Measurements from ENCODE around the gene MLLT10.

MLLT10 gene

GRCh38 chr10:21661087-21661486, 127.1 kb downstream of the MLLT10 start:
- DNase-seq, result no peak
- in situ Hi-C loops (cut with HindIII; ENCODE audit: low pct_ligation_motif_present, low pct_unique_long_range_greater_than_20kb, low sequenced_read_pairs), result no loop called here

- no peak for DNase-seq
- in situ Hi-C loops (cut with HindIII; ENCODE audit: low pct_ligation_motif_present, low pct_unique_long_range_greater_than_20kb, low sequenced_read_pairs), result no loop called here
These were observed 127.9 kb downstream of the MLLT10 start for GRCh38 chr10:21661935-21662334.

- DNase-seq, result no peak
- in situ Hi-C loops (cut with HindIII; ENCODE audit: low pct_ligation_motif_present, low pct_unique_long_range_greater_than_20kb, low sequenced_read_pairs), result no loop called here
These were observed 128.6 kb downstream of the MLLT10 start for GRCh38 chr10:21662635-21663034.

- no peak for DNase-seq
These were observed 134.8 kb downstream of the MLLT10 start for GRCh38 chr10:21668831-21669230.

GRCh38 chr10:21670391-21670790, 136.4 kb downstream of the MLLT10 start:
- DNase-seq, result no peak
- in situ Hi-C loops (cut with HindIII; ENCODE audit: low pct_ligation_motif_present, low pct_unique_long_range_greater_than_20kb, low sequenced_read_pairs), result no loop called here

More at GRCh38 chr10:21668831-21669230, 134.8 kb downstream of the MLLT10 start:
- in situ Hi-C loops (cut with HindIII; ENCODE audit: low pct_ligation_motif_present, low pct_unique_long_range_greater_than_20kb, low sequenced_read_pairs), result no loop called here

- in situ Hi-C loops (cut with HindIII; ENCODE audit: low pct_ligation_motif_present, low pct_unique_long_range_greater_than_20kb, low sequenced_read_pairs), result no loop called here
- DNase-seq, result no peak
These were observed 139.6 kb downstream of the MLLT10 start for GRCh38 chr10:21673668-21674067.

GRCh38 chr10:21675157-21675796, 141.2 kb downstream of the MLLT10 start:
- DNase-seq, result peak; percentile 46

GRCh38 chr10:21677551-21677950, 143.5 kb downstream of the MLLT10 start:
- in situ Hi-C loops (cut with HindIII; ENCODE audit: low pct_ligation_motif_present, low pct_unique_long_range_greater_than_20kb, low sequenced_read_pairs), result no loop called here
- DNase-seq, result no peak

More at GRCh38 chr10:21675157-21675796, 141.2 kb downstream of the MLLT10 start:
- in situ Hi-C loops (cut with HindIII; ENCODE audit: low pct_ligation_motif_present, low pct_unique_long_range_greater_than_20kb, low sequenced_read_pairs), result no loop called here

GRCh38 chr10:21681156-21681555, 147.1 kb downstream of the MLLT10 start:
- in situ Hi-C loops (cut with HindIII; ENCODE audit: low pct_ligation_motif_present, low pct_unique_long_range_greater_than_20kb, low sequenced_read_pairs), result no loop called here
- no peak for DNase-seq

GRCh38 chr10:21687266-21688008, 153.4 kb downstream of the MLLT10 start:
- no peak for DNase-seq
- in situ Hi-C loops (cut with HindIII; ENCODE audit: low pct_ligation_motif_present, low pct_unique_long_range_greater_than_20kb, low sequenced_read_pairs), result no loop called here

GRCh38 chr10:21688009-21688332, 153.9 kb downstream of the MLLT10 start:
- DNase-seq, result no peak
- in situ Hi-C loops (cut with HindIII; ENCODE audit: low pct_ligation_motif_present, low pct_unique_long_range_greater_than_20kb, low sequenced_read_pairs), result no loop called here

GRCh38 chr10:21688870-21689269, 154.8 kb downstream of the MLLT10 start:
- DNase-seq, result no peak
- in situ Hi-C loops (cut with HindIII; ENCODE audit: low pct_ligation_motif_present, low pct_unique_long_range_greater_than_20kb, low sequenced_read_pairs), result no loop called here

GRCh38 chr10:21689881-21690280, 155.8 kb downstream of the MLLT10 start:
- in situ Hi-C loops (cut with HindIII; ENCODE audit: low pct_ligation_motif_present, low pct_unique_long_range_greater_than_20kb, low sequenced_read_pairs), result no loop called here
- no peak for DNase-seq

GRCh38 chr10:21692916-21693315, 158.9 kb downstream of the MLLT10 start:
- DNase-seq, result no peak
- in situ Hi-C loops (cut with HindIII; ENCODE audit: low pct_ligation_motif_present, low pct_unique_long_range_greater_than_20kb, low sequenced_read_pairs), result no loop called here

GRCh38 chr10:21693418-21693817, 159.4 kb downstream of the MLLT10 start:
- DNase-seq, result no peak
- in situ Hi-C loops (cut with HindIII; ENCODE audit: low pct_ligation_motif_present, low pct_unique_long_range_greater_than_20kb, low sequenced_read_pairs), result no loop called here

- in situ Hi-C loops (cut with HindIII; ENCODE audit: low pct_ligation_motif_present, low pct_unique_long_range_greater_than_20kb, low sequenced_read_pairs), result no loop called here
- DNase-seq, result no peak
These were observed 160.6 kb downstream of the MLLT10 start for GRCh38 chr10:21694631-21695030.

GRCh38 chr10:21696302-21696701, 162.3 kb downstream of the MLLT10 start:
- in situ Hi-C loops (cut with HindIII; ENCODE audit: low pct_ligation_motif_present, low pct_unique_long_range_greater_than_20kb, low sequenced_read_pairs), result no loop called here

GRCh38 chr10:21699575-21699974, 165.5 kb downstream of the MLLT10 start:
- DNase-seq, result no peak
- in situ Hi-C loops (cut with HindIII; ENCODE audit: low pct_ligation_motif_present, low pct_unique_long_range_greater_than_20kb, low sequenced_read_pairs), result no loop called here

More at GRCh38 chr10:21696302-21696701, 162.3 kb downstream of the MLLT10 start:
- DNase-seq, result no peak

GRCh38 chr10:21700474-21700873, 166.4 kb downstream of the MLLT10 start:
- DNase-seq, result no peak
- in situ Hi-C loops (cut with HindIII; ENCODE audit: low pct_ligation_motif_present, low pct_unique_long_range_greater_than_20kb, low sequenced_read_pairs), result no loop called here

- DNase-seq, result no peak
- in situ Hi-C loops (cut with HindIII; ENCODE audit: low pct_ligation_motif_present, low pct_unique_long_range_greater_than_20kb, low sequenced_read_pairs), result no loop called here
These were observed 168.6 kb downstream of the MLLT10 start for GRCh38 chr10:21702633-21703111.

Data from ACHN (cell line).